WTC11 (cell line): ENCODE data around the gene DPP10. TPM values are rescaled to one million over a fixed set of nuclear protein-coding genes. Genes with fewer than 3 reads are reported as not detected.

ENCODE experiments used
- ATAC-seq: fragments of 200-7000 bp; cut with Tn5 transposase; 2 replicates; pipeline ENCODE4 v1.10.0; 2021; ENCODE audit warnings: mild to moderate bottlenecking, moderate library complexity
- CTCF ChIA-PET: fragments of 300-600 bp; sonication (Branson Sonifier 250); formaldehyde crosslinking; loops from one replicate; lab custom pipeline; 2021; ENCODE audit warnings: antibody characterized with exemption; lab: Charles Lee
- POLR2A ChIA-PET: fragments of 350-600 bp; sonication (Branson Sonifier 250); formaldehyde crosslinking; loops from one replicate; lab custom pipeline; 2021; ENCODE audit warnings: antibody characterized with exemption; lab: Charles Lee
- DNase-seq: peaks from one replicate; pipeline ENCODE4 v3.0.0; 2021; ENCODE audit warnings: low spot score
- H3K27ac Mint-ChIP-seq: 2 replicates; pipeline ENCODE4 v1.8.0; 2021; ENCODE audit warnings: mixed read lengths
- H3K27me3 Mint-ChIP-seq: 2 replicates; pipeline ENCODE4 v1.8.0; 2021; ENCODE audit warnings: low read depth, mild to moderate bottlenecking, moderate library complexity, mixed read lengths
- H3K36me3 Mint-ChIP-seq: 2 replicates; pipeline ENCODE4 v1.8.0; 2021; ENCODE audit warnings: mixed read lengths
- H3K4me1 Mint-ChIP-seq: 2 replicates; pipeline ENCODE4 v1.8.0; 2022; ENCODE audit warnings: mixed read lengths
- H3K4me3 Mint-ChIP-seq: 2 replicates; pipeline ENCODE4 v1.8.0; 2021; ENCODE audit warnings: mild to moderate bottlenecking, moderate library complexity, mixed read lengths
- H3K9me3 Mint-ChIP-seq: 2 replicates; pipeline ENCODE4 v1.8.0; 2021; ENCODE audit warnings: mixed read lengths
- AFF4 ChIP-seq: sonication (generic); formaldehyde crosslinking; IDR thresholded peaks from 2 replicates; pipeline ENCODE4 v1.8.1; 2023; ENCODE audit warnings: mild to moderate bottlenecking, missing genetic modification reagents, borderline replicate concordance
- CREM ChIP-seq: sonication (generic); formaldehyde crosslinking; IDR thresholded peaks from 2 replicates; pipeline ENCODE4 v1.8.1; 2022; ENCODE audit warnings: mild to moderate bottlenecking, missing genetic modification reagents, moderate library complexity
- FOXJ3 ChIP-seq: sonication (generic); formaldehyde crosslinking; IDR thresholded peaks from 2 replicates; pipeline ENCODE4 v1.9.0; 2021; ENCODE audit warnings: missing genetic modification reagents, mild to moderate bottlenecking, borderline replicate concordance
- FOXK1 ChIP-seq: sonication (generic); formaldehyde crosslinking; IDR thresholded peaks from 2 replicates; pipeline ENCODE4 v1.8.0; 2022; ENCODE audit warnings: mild to moderate bottlenecking, moderate library complexity, missing genetic modification reagents
- JAZF1 ChIP-seq: fragments of 250-450 bp; sonication (Bioruptor Pico); IDR thresholded peaks from 2 replicates; pipeline ENCODE4 v1.9.0; 2021; ENCODE audit warnings: moderate library complexity, mild to moderate bottlenecking, inconsistent platforms
- JUN ChIP-seq: sonication (generic); formaldehyde crosslinking; IDR thresholded peaks from 2 replicates; pipeline ENCODE4 v1.8.0; 2023; ENCODE audit warnings: mild to moderate bottlenecking, missing genetic modification reagents
- PRRX2 ChIP-seq: fragments of 250-450 bp; sonication (Bioruptor Pico); IDR thresholded peaks from 2 replicates; pipeline ENCODE4 v1.8.0; 2021; ENCODE audit warnings: mild to moderate bottlenecking
- SMAD3 ChIP-seq: sonication (generic); formaldehyde crosslinking; IDR thresholded peaks from 2 replicates; pipeline ENCODE4 v1.8.0; 2022; ENCODE audit warnings: missing genetic modification reagents, mild to moderate bottlenecking, borderline replicate concordance
- SOX15 ChIP-seq: fragments of 250-450 bp; sonication (Bioruptor Pico); IDR thresholded peaks from 2 replicates; pipeline ENCODE4 v1.9.0; 2021; ENCODE audit warnings: mild to moderate bottlenecking
- TEAD4 ChIP-seq: sonication (generic); formaldehyde crosslinking; IDR thresholded peaks from 2 replicates; pipeline ENCODE4 v1.8.0; 2022; ENCODE audit warnings: mild to moderate bottlenecking, missing genetic modification reagents
- USF2 ChIP-seq: sonication (generic); formaldehyde crosslinking; IDR thresholded peaks from 2 replicates; pipeline ENCODE4 v1.8.1; 2023; ENCODE audit warnings: mild to moderate bottlenecking, missing genetic modification reagents, moderate library complexity
- ZBTB21 ChIP-seq: sonication (generic); formaldehyde crosslinking; IDR thresholded peaks from 2 replicates; pipeline ENCODE4 v1.8.1; 2023; ENCODE audit warnings: mild to moderate bottlenecking, missing genetic modification reagents, borderline replicate concordance
- ZBTB43 ChIP-seq: sonication (generic); formaldehyde crosslinking; IDR thresholded peaks from 2 replicates; pipeline ENCODE4 v1.8.1; 2023; ENCODE audit warnings: mild to moderate bottlenecking, missing genetic modification reagents
- ZNF425 ChIP-seq: fragments of 250-450 bp; sonication (Bioruptor Pico); conservative IDR thresholded peaks from 2 replicates; pipeline ENCODE4 v1.9.0; 2021; ENCODE audit warnings: mild to moderate bottlenecking
- ZNF532 ChIP-seq: fragments of 250-450 bp; sonication (Bioruptor Pico); IDR thresholded peaks from 2 replicates; pipeline ENCODE4 v1.9.0; 2021; ENCODE audit warnings: mild to moderate bottlenecking, borderline replicate concordance
- total RNA-seq: library from RNA; stranded (reverse); gene quantifications from 3 replicates; pipeline ENCODE4 v1.2.3, GENCODE V29; 2021

Gene DPP10
- total RNA-seq, 1 experiment from 2014 or later: 4.0 TPM

- TF ChIP-seq ZNF532 (CRISPR knock-in tag) (no peak), SMAD3 (CRISPR knock-in tag) (no peak), ZBTB21 (CRISPR knock-in tag) (no peak)
These were observed 676.6 kb downstream of the DPP10 start (continued) for GRCh38 chr2:115119086-115119485.

GRCh38 chr2:115122701-115123100, 680.3 kb downstream of the DPP10 start:
- TF ChIP-seq FOXK1 (CRISPR knock-in tag) (no peak), FOXJ3 (CRISPR knock-in tag) (no peak), AFF4 (CRISPR knock-in tag) (no peak), SMAD3 (CRISPR knock-in tag) (no peak), SOX15 (no peak), ZNF425 (CRISPR knock-in tag) (no peak), TEAD4 (CRISPR knock-in tag) (no peak), ZBTB43 (CRISPR knock-in tag) (no peak)
- Mint-ChIP-seq H3K27me3 (peaks cover 3% of the 10 kb centered on the region; the same call in 1 of the 2 replicates), H3K9me3 (peaks cover 55% of the 10 kb centered on the region), H3K27ac (no peak overlapping the region), H3K4me1 (peaks cover 11% of the 10 kb centered on the region), H3K36me3 (peaks cover 41% of the 10 kb centered on the region), H3K4me3 (no peak overlapping the region)
- POLR2A ChIA-PET: no interaction called here
- DNase-seq (no peak), ATAC-seq (no peak)
- CTCF ChIA-PET: no interaction called here

- Mint-ChIP-seq H3K27me3 (peaks cover 3% of the 10 kb centered on the region; the same call in 1 of the 2 replicates), H3K36me3 (peaks cover 29% of the 10 kb centered on the region), H3K9me3 (peaks cover 53% of the 10 kb centered on the region), H3K4me3 (no peak overlapping the region), H3K27ac (no peak overlapping the region), H3K4me1 (peaks cover 22% of the 10 kb centered on the region)
- DNase-seq (no peak), ATAC-seq (no peak)
- ChIA-PET POLR2A (no interaction called here), CTCF (no interaction called here)
- TF ChIP-seq PRRX2 (CRISPR knock-in tag) (no peak), JAZF1 (CRISPR knock-in tag) (no peak), CREM (CRISPR knock-in tag) (no peak), JUN (no peak), ZNF532 (CRISPR knock-in tag) (no peak), USF2 (CRISPR knock-in tag) (no peak)
These were observed 682.4 kb downstream of the DPP10 start for GRCh38 chr2:115124817-115125216.
